HG03521 (cell line): ENCODE data around the gene AGAP6.
"Not testable (repeated sequence)": the region's sequence is repeated elsewhere in the genome, so short reads cannot be mapped to it uniquely, and the experiment has no call there.

Source experiments
- ATAC-seq: cut with Tn5 transposase; IDR thresholded peaks from one replicate; pipeline ENCODE4 v1.9.1; 2021; ENCODE audit warnings: mild to moderate bottlenecking, moderate library complexity; ENCODE audit not compliant: unreplicated experiment

AGAP6 gene

DNA sequence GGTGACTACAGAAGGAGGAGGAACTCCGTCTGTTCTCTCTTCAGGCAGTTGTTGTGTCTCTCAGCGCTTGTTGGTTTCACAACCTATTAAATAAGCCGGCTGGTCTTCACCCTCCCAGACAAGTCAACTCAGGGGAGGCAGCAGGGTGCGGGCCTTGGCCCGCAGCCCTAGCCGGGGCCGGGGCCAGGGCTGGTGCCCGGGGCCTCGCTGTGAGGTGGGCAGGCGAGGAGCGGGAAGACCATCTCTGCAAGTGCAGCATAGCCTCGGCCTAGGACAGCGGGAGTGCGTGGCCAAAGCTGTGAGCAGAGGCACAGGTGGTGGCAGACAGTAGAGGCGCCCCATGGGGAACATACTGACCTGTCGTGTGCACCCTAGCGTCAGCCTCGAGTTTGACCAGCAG lies at the start of gene AGAP6:
TSS of gene AGAP6 (plus strand) at position 31 of the 400 bp plus-strand sequence. CDS start at position 341, 310 bp downstream.
- not testable (repeated sequence) for ATAC-seq

DNA sequence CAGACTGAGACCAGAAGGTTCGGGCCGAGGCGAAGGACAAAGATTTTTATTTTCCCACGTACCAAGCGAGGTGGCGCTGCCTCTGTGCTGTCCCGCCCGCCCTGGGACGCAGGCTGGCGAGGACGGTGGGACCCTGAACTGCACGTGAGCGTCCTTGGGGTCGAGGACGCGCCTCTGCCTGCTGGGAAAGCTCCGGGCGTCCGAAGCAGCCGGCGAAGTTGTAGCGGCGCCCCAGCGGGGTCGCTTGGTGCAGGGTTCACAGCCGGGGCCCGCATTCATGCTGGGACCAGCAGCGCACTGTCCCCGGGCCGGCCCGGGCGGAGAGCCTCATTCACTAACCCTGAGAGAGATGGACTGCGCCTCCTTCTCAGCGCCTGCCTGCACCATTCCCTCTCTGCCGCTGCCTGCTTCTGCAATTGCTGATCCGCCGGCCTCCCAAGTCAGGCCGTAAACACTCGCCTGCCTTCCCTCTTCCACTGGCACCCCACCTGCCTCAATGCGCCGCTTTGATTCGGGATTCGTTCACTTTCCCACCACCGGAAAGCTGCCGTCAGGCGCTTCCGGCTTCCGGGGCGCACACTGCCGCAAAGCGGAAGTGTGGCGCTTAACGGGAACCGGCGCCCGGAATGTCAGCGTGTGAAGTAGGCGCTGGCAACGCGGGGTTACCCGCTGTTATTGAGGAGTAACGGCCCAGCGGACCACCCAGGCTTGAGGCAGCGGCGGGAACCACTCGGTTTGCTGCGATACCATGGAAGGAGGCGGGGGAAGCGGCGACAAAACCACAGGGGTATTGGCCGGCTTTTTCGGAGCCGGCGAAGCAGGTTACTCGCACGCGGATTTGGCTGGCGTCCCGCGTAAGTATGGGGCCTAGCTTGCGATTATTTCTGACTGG lies 46.5 kb upstream of the AGAP6 start, which contains the start of the genes PARG and TIMM23B:
TSS of gene PARG (minus strand) at position 581 of the 892 bp plus-strand sequence. CDS start at position 279, 302 bp downstream.
TSS of gene TIMM23B (plus strand) at position 607 of the 892 bp plus-strand sequence. CDS start at position 749, 142 bp downstream.
- ATAC-seq: peak; percentile 55

DNA sequence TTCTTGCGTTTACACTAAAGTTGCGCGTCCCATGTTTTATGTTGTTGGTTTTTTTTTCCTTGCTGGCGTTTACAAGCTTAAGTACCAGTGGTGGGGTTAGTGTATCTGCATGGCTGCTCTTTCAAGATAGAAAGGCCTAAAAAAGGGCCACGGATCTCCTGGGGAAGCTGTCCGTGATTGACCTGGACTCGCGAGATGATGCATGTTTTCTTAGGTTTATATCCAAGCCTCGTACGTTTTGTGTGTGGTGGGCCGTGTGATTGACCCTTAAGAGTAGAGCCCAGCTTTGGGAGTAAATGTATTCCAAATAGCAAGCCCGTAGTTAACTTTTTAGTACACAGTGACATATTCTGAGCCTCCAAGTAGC lies 45.9 kb upstream of the AGAP6 start:
- ATAC-seq: peak; percentile 4

DNA sequence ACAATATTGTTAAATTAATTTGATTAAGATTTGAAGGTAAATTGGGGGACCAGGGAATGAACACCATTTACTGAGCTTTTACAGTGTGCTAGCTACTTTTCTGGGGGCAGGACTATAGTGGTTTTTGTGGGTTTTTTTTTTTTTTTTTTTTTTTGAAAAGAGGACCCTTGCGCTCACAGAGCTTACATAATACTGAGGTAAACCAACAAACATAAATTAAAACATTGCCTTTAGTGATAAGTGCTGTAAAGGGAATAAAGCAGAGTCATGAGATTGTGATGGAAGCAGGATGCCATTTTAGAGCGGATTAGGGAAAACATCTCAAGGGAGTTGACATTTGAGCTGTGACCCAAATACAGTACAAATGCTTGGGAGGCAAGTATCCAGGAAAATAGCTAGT lies 44.6 kb upstream of the AGAP6 start:
- not testable (repeated sequence) for ATAC-seq

DNA sequence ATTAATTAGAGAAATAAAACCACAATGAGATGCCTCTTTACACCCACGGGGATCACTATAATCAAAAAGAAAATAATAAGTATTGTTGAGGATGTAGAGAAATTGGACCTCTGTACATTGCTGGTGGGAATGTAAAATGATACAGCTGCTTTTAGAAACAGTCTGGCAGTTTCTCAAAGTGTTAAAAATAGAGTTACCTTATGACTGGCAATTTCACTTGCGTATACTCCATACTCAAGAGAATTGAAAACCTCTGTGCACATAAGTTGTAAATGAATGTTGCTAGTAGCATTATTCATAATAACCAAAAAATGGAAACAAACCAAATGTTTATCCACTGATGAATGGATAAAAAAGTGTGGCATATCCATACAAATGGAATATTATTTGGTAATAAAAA lies 40.1 kb upstream of the AGAP6 start:
- not testable (repeated sequence) for ATAC-seq

DNA sequence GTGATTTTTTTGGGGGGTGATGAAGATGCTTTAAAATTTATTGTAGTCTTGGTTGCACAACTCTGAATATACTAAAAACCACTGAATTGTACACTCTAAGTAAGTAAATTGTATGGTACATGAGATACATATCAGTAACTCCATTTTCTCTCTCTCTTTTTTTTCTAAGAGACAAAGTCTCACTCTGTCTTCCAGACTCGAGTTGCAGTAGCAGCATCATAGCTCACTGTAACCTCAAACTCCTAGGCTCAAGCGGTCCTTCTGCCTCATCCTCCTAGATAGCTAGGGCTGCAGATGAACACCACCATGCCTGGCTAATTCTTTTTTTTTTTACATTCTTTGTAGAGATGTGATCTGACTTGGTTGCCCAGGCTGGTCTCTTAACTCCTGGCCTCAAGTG lies 39.5 kb upstream of the AGAP6 start:
- not testable (repeated sequence) for ATAC-seq

DNA sequence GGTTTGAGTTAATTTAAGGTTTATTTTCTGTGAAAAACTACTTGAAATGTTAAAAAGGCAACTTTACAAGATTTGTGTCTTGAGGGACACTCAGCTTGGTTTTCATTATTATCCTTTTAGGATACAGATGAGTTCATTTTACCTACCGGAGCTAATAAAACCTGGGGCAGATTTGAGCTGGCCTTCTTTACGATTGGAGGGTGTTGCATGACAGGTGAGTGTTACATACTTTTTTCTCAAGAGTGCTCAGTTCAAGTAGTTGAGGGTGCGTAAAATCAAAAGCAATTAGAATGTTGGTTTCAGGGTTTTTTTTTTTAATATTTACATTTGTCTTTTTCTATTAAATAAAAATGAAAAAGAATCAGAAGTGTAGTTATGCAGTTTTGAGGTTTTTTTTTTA lies 36.2 kb upstream of the AGAP6 start:
- ATAC-seq: not testable (repeated sequence)

DNA sequence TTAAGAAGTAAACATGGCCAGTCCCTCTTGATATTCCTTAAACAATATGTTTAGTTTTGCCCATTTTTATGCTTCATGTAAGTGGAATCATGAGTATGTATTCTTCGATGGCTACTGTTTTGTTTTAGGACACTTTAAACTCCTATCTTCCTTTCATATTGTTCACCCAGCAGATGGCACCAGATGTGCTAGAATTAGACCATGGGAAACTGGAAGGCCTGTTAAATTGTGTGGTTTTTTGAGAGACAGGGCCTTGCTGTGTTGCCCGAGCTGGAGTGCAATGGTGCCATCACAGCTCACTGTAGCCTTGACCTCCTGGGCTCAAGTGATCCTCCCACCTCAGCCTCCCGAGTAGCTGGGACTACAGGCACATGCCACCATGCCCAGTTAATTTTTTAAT lies 35.1 kb upstream of the AGAP6 start:
- not testable (repeated sequence) for ATAC-seq

DNA sequence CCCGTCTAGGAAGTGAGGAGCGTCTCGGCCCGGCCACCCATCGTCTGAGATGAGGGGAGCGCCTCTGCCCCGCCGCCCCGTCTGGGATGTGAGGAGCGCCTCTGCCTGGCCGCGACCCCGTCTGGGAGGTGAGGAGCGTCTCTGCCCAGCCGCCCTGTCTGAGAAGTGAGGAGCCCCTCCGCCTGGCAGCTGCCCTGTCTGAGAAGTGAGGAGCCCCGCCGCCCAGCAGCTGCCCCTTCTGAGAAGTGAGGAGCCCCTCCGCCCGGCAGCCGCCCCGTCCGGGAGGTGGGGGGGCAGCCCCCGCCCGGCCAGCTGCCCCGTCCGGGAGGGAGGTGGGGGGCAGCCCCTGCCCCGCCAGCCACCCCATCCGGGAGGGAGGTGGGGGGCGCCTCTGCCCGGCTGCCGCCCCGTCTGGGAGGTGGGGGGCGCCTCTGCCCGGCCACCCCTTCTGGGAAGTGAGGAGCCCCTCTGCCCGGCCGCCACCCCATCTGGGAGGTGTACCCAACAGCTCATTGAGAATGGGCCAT lies 17.8 kb upstream of the AGAP6 start:
- ATAC-seq: not testable (repeated sequence)

DNA sequence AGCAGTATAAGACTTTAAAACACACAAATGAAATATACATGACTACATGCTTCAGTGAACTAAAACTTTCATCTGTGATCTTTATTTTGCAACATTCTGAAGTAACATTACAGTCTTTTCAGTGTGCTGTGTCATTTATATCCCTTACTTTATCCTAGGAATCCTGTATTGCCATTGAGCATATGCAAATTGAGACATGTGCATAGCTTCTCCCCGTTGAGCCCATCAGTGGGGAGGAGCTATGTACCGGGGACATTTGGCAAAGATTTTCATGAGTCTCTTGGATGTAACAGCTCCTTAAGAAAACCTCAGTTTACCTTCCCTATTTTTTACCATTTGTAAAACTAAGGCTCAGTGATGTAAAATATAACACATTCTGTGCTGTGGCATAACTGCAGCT lies 16.7 kb upstream of the AGAP6 start:
- ATAC-seq: not testable (repeated sequence)

DNA sequence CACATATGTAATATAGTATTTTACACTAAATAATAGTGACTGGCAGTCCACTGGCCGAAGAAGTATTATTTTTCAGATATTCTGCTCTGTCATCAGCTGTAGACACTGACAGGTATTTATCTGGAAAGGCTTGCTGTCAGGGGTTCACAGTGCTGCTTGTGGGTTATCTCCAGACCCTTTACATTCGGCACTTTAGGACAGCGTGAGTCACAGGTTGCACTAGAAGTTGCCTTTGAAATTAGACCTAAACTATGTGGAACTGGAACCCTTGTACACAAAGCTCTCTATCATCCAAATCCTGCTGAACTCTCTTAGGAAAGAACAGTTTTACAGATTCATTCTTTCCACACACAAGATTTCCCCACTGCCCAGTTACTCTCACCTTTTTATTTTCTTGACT lies 16.1 kb upstream of the AGAP6 start:
- ATAC-seq: not testable (repeated sequence)

DNA sequence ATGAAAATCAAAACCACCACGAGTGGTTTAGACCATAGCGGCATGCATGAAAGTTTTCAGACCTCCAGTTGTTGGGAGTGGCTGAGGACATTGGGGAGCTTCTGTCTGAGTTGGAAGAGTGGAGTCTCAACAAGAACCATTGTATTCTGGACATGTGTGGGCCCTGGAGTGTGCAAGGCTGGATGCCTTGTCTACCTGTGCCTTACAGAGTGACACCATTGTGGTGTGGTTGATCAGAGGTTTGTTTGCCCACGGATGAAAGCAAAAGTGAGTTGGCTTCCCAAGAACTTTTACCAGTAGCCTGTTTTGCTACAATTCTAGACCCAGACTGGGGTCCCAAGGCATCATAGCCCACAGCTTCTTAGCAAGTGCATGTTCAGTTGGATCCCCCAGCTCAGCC lies 10.4 kb upstream of the AGAP6 start:
- ATAC-seq: not testable (repeated sequence)

DNA sequence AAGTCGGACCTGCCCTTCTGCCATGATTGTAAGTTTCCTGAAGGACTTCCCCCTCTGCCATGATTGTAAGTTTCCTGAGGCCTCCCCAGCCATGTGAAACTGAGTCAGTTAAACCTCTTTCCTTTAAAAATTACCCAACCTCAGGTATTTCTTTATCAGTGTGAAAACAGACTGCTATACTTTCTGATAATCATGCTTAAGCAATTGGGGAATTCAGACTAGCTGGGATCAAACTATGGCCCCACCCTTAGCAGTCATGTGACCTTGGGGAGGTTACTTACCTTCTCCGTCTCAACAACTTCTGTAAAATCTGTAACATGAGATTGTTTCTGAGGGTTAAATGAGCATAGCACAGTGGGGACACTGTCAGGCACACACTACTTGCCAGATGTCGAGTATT lies 999 bp upstream of the AGAP6 start:
- ATAC-seq: not testable (repeated sequence)

DNA sequence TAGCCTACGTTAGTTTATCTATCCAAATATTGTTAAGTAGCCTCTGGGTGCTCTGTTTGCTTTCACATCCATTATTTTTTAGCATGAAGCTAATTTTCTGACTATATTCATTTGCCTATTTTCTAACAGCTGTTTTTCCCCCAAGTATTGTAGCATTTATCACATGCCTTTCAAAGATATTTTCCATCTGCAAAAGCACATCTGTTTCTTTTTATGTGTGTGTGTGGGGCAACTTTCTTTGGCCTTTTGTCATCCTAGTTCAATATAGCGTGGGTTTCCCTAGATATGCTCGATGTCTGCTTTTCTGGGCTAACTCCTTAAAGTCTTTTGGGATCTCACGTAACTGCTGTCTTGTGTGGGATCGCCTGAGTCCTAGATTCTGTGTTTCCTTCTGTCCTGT lies 7.1 kb downstream of the AGAP6 start:
- not testable (repeated sequence) for ATAC-seq

DNA sequence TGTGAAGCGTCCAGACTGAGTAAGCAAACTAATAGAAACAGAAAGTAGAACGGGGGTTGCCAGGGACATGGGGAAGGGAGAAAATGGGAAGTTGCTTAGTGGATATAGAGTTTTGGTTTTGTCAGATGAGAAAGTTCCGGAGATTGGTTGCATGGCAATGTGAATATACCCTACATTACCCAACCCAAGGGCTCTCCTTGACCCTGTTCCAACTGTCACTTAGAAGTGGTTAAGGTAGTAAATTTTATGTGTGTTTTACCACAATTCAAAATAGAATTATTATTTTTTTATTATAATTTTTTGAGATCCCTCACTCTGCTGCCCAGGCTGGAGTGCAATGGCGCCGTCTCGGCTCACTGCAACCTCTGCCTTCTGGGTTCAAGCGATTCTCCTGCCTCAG lies 25.8 kb downstream of the AGAP6 start:
- not testable (repeated sequence) for ATAC-seq

DNA sequence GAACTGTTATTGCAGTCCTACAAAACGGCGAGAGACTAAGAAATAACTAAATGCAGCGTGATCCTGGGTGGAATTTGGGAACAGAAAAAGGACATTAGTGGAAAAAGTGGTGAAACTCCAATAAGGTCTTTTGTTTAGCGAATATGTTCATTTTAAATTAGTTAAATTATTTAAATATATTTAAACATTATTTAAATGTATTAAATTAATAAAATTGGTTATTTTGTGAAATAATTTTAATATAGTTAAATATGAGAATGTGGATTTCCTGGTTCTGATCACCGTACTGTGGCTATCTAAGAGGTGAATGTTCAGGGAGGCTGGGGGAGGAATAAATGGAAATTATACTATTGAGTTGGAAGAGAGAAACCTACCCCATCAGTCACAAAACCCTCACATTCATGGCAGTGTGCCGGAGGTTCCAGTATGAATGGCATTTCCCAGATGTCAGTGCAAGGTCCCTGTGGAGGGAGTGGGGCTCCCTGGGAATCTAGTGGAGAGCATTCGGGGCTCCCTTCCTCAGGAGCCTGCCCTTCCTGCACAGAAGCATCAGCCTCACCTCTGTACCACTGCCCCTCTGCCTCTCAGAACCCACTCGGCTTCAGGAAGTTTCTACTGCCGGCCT lies 27.5 kb downstream of the AGAP6 start:
- not testable (repeated sequence) for ATAC-seq

DNA sequence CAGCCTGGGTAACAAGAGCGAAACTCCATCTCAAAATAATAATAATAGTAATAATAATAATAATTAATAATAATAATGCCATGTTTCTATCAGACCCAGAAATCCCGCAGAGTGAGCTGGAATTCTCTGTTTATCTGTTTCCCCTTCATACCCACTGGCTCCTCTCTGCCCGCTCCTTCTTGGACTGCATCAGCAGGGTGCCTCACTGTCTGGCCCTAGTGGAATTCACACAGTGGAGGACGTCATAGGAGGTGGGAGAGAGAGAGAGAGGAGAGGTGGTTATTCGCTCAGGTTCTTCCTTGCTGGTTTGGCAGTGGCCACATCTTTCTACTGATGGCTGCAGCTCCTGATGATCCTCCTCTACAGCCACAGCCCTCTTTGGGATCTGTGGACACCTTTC lies 28.7 kb downstream of the AGAP6 start:
- not testable (repeated sequence) for ATAC-seq

DNA sequence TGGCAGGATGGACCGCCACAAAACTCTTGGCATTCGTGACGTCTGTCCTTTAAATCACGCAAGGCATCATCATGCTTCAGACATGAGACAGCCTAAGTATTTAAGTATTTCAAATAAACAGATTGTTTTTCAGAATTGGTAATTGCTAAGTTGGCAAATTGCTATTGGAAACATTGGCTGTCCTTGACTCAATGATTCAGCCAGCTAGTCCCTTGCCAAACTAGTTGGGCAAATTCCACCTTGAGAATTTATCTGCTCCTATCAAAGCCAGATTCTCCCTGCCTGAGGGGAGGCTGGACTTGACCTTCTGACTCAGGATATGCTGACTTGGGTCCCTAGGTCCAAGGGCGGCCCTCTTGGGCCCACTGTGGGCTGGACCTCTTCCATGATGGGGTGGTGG lies 29.4 kb downstream of the AGAP6 start:
- ATAC-seq: not testable (repeated sequence)

DNA sequence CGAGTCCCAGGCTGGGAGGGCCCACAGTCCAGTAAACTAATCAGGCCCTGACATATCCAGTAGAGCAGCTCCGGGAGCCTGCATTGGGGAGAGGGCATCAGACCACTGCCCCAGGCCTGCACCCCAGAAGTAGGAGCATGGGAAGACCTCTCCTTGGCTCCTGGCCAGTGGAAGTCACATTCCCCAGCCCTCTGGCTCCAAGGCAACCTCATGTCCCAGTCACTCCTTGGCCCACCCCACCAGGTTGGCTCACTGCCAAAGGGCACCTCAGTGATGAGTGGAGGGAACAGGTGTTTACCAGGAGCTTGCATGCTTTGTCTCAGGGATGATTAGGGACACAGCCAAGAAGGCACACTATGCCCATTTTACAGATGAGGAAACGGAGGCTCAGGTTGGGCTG lies 31.1 kb downstream of the AGAP6 start:
- ATAC-seq: not testable (repeated sequence)

DNA sequence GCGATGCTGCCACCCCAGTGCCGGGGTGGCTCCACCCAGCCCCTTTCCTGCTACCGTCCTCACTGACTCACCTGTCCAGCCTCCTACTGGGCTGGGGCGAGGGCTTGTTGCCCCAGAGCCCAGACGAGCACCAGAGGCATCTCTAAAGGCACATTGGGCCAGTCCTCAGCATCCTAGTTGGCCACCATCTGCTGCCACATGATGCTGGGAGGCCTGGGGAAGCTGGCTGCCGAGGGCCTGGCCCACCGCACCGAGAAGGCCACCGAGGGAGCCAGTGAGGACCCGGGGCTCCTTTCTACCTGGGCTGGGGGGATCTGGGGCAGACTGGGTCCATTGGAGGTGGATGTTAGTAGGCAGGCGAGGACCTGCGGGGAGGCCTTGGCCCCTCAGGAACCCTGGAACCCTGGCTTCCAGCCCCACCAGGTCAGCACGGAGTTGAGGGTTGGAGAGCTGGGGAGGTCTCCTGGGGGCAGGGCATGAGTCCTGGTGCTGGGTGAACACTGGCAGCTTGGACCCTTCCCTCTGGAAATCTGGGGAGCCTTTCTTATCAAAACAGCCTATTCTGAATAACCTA lies 32.3 kb downstream of the AGAP6 start:
- not testable (repeated sequence) for ATAC-seq

DNA sequence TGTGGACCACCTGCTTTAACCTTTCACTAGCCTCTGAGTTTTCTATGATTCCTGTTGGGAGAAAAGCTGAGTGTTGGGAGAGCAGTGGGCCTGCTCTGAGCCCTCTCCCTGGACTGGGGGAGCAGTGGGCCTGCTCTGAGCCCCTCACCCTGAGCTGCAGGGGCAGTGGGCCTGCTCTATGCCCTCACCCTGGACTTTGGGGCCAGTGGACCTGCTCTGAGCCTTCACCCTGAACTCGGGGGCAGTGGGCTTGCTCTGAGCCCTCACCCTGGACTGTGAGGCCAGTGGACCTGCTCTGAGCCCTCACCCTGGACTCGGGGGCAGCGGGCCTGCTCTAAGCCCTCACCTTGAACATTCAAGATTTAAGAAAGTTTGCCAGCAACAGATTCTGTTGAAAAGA lies 33.4 kb downstream of the AGAP6 start:
- ATAC-seq: no peak
